Uterus (tissue), 2 donors: ENCODE results near the gene RABGAP1L.

ENCODE experiments used
- POLR2A ChIP-seq, 2 donors: fragments of 450-650 bp; IDR thresholded peaks; one replicate each; pipeline ENCODE4 v1.6.1; 2016; ENCODE audit warnings: antibody characterized with exemption in 2 of 2, mild to moderate bottlenecking in 1 of 2, moderate library complexity in 1 of 2
- TF ChIP-seq, protein P1 (sequence below), 4 experiments: fragments of 200-600 bp in 2 of 4; fragments of 450-650 bp in 2 of 4; sonication (generic) in 2 of 4; IDR thresholded peaks; one replicate each; pipeline ENCODE4 v1.5.1; 2016 to 2019; ENCODE audit warnings: antibody characterized with exemption in 4 of 4, mild to moderate bottlenecking in 2 of 4, moderate library complexity in 1 of 4

GRCh38 chr1:174976436-174977108, 817.3 kb downstream of the RABGAP1L start:
- TF ChIP-seq, protein P1, sequence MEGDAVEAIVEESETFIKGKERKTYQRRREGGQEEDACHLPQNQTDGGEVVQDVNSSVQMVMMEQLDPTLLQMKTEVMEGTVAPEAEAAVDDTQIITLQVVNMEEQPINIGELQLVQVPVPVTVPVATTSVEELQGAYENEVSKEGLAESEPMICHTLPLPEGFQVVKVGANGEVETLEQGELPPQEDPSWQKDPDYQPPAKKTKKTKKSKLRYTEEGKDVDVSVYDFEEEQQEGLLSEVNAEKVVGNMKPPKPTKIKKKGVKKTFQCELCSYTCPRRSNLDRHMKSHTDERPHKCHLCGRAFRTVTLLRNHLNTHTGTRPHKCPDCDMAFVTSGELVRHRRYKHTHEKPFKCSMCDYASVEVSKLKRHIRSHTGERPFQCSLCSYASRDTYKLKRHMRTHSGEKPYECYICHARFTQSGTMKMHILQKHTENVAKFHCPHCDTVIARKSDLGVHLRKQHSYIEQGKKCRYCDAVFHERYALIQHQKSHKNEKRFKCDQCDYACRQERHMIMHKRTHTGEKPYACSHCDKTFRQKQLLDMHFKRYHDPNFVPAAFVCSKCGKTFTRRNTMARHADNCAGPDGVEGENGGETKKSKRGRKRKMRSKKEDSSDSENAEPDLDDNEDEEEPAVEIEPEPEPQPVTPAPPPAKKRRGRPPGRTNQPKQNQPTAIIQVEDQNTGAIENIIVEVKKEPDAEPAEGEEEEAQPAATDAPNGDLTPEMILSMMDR (IDR thresholded peaks at IDR 0.05): no peak
- TF ChIP-seq POLR2A (IDR thresholded peaks at IDR 0.05): no peak
